ENCODE measurements around the gene NUTM2F.
"Not testable (repeated sequence)": the region's sequence is repeated elsewhere in the genome, so short reads cannot be mapped to it uniquely, and the experiment has no call there.

Gene NUTM2F

GRCh38 chr9:94328544-94328943 is at the start of gene NUTM2F:
Gene NUTM2F (minus strand): TSS chr9:94328644. CDS start chr9:94328623, 21 bp downstream.
- not testable (repeated sequence) for DNase-seq

GRCh38 chr9:94375197-94375596 is 46.8 kb upstream of the NUTM2F start:
- DNase-seq: not testable (repeated sequence)

- DNase-seq: peak; percentile 88 to 89
Observed at GRCh38 chr9:94374176-94375056, 46.0 kb upstream of the NUTM2F start.

- DNase-seq: not testable (repeated sequence)
Observed at GRCh38 chr9:94373779-94374175, 45.3 kb upstream of the NUTM2F start.

- not testable (repeated sequence) for DNase-seq
Observed at GRCh38 chr9:94370266-94370665, 41.8 kb upstream of the NUTM2F start.

- DNase-seq: not testable (repeated sequence)
Observed at GRCh38 chr9:94364093-94364614, 35.7 kb upstream of the NUTM2F start.

GRCh38 chr9:94357158-94357557 is 28.7 kb upstream of the NUTM2F start:
- DNase-seq: not testable (repeated sequence)

GRCh38 chr9:94351901-94352723 is 23.7 kb upstream of the NUTM2F start:
- DNase-seq: not testable (repeated sequence)

GRCh38 chr9:94348754-94349153 is 20.3 kb upstream of the NUTM2F start:
- not testable (repeated sequence) for DNase-seq

- not testable (repeated sequence) for DNase-seq
Observed at GRCh38 chr9:94347451-94347850, 19.0 kb upstream of the NUTM2F start.

GRCh38 chr9:94341703-94342102 is 13.3 kb upstream of the NUTM2F start:
- not testable (repeated sequence) for DNase-seq

GRCh38 chr9:94340750-94341149 is 12.3 kb upstream of the NUTM2F start:
- DNase-seq: not testable (repeated sequence)

GRCh38 chr9:94339657-94340056 is 11.2 kb upstream of the NUTM2F start:
- not testable (repeated sequence) for DNase-seq

- not testable (repeated sequence) for DNase-seq
Observed at GRCh38 chr9:94338723-94339122, 10.3 kb upstream of the NUTM2F start.

GRCh38 chr9:94336445-94336844 is 8.0 kb upstream of the NUTM2F start:
- not testable (repeated sequence) for DNase-seq

GRCh38 chr9:94325583-94325982 is 2.9 kb downstream of the NUTM2F start:
- not testable (repeated sequence) for DNase-seq

GRCh38 chr9:94323153-94323798 is 5.2 kb downstream of the NUTM2F start:
- DNase-seq: not testable (repeated sequence)

GRCh38 chr9:94322342-94322940 is 6.0 kb downstream of the NUTM2F start:
- not testable (repeated sequence) for DNase-seq

GRCh38 chr9:94317949-94318657 is 10.3 kb downstream of the NUTM2F start:
- not testable (repeated sequence) for DNase-seq

- not testable (repeated sequence) for DNase-seq
Observed at GRCh38 chr9:94316236-94316635, 12.2 kb downstream of the NUTM2F start.
